Activated CD4-positive, CD25-positive, alpha-beta regulatory T cell treated with anti-CD3 and anti-CD28 coated beads, Interleukin-2, amount 50 U/mL, for 24 hours (primary cell): ENCODE measurements around the gene TAF9B.
"Not testable (repeated sequence)": the region's sequence is repeated elsewhere in the genome, so short reads cannot be mapped to it uniquely, and the experiment has no call there.

Experiments
- ATAC-seq, 2 donors: fragments of 150-1000 bp; cut with Tn5 transposase; one replicate each; pipeline ENCODE4 v1.10.0; 2021; ENCODE audit warnings: mild to moderate bottlenecking in 1 of 2, moderate library complexity in 1 of 2

The TAF9B gene

DNA sequence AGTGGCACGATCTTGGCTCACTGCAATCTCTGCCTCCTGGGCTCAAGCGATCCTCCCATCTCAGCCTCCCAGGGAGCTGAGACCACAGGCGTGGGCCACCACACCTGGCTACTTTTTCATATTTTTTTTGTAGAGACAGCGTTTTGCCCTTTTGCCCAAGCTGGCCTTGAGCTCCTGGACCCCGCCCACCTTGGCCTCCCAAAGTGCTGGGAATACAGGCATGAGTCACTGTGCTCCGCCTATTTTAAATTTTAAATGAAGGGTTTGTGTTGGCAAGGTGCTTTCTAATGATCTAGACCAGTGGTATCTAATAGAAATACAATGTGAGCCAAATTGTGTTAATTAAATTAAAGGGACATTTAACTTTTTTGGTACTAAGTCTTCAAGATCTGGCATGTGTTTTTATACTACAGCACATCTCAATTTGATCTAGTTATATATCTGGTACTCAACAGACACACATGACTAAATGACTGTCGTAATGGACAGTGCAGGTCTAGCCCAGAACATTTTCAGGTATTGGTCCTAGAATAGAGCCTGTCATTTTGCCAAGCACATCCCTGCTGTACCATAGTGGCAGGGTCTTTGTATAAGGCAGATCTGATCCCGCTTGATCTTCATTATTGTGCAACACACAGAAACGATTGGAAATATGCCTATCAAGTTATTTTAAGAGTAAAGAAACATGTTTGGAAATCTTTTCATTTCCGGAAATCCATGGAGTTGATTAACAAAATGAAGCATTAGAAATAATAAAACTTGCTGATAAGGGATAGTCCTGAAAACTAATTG, 28.1 kb downstream of the TAF9B start:
- no peak for ATAC-seq

DNA sequence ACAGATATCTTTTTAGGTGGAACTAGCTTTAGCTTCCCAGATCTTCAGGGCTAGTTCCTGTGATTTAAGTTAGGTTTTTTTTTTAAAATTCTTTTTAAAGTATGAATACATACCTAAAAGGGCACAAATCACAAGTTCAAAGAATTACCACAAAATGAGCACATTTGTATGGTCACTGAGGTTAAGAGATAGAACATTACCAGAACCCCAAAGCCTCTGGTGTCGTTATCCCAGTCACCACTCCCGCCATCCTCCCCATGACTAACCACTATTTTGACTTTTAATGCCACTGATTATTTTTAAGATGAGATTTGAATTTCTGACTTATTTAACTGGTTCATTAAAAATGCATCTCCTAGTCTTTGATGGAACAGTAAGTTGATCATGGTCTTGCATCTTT, 30.0 kb downstream of the TAF9B start:
- ATAC-seq: peak; percentile 67 to 72

- no peak for ATAC-seq
Observed at GRCh38 chrX:78106651-78106986, 32.8 kb downstream of the TAF9B start.

DNA sequence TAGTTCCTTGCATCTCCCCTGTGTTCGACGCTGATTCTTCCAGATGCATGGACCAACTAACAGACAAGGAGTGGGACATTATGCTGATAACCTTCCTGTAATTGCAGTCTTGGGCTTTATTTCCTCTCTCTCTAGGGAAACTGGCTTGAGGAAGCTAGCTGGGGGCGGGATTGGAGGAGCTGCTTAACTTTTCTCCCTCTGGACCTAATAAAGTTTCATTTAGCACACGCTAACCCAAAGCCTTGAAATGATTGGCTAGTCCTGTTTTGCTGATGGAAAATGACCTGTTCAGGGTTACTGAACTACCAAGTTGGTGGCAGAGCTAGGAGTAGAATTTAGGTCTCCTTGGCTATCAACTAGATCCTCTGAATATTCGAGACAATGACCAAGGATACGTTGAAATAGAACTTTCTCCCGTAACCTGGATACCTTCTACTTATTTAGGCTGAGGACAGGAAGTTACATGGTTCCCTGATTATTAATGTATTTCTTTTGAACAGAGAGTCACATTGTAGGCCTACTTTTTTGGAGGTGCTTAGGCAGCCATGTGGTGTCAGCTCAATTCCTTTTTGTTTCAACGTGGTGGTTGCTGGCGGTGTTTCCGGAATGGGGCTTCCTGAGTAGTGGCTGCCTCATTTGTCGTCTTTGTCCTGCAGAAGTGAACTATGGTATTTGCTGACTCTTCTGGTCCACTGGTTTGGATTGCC, 33.4 kb downstream of the TAF9B start:
- no peak for ATAC-seq

- no peak for ATAC-seq
Observed at GRCh38 chrX:78104447-78105176, 34.8 kb downstream of the TAF9B start.

DNA sequence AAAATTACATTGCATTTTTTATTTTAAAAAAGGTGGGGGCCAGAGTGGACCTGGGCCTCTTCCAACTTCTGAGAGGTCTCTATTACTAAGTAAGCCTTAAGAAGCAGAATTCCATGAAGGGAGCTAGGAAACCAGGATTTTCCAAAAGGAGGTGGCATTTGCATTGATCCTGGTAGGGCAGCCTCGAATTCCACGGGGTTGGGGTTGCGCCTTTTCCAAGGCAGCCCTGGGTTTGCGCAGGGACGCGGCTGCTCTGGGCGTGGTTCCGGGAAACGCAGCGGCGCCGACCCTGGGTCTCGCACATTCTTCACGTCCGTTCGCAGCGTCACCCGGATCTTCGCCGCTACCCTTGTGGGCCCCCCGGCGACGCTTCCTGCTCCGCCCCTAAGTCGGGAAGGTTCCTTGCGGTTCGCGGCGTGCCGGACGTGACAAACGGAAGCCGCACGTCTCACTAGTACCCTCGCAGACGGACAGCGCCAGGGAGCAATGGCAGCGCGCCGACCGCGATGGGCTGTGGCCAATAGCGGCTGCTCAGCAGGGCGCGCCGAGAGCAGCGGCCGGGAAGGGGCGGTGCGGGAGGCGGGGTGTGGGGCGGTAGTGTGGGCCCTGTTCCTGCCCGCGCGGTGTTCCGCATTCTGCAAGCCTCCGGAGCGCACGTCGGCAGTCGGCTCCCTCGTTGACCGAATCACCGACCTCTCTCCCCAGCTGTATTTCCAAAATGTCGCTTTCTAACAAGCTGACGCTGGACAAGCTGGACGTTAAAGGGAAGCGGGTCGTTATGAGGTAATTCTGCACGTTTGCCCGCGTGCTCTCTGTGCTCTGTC, 35.6 kb downstream of the TAF9B start, which contains the start of gene PGK1:
PGK1 (plus strand) TSS at position 626 of the 824 bp plus-strand sequence; CDS start at position 719, 93 bp downstream.
- peak; percentile 97 to 98 for ATAC-seq

- ATAC-seq: no peak
Observed at GRCh38 chrX:78103001-78103622, 36.3 kb downstream of the TAF9B start.

- no peak for ATAC-seq
Observed at GRCh38 chrX:78102091-78102490, 37.4 kb downstream of the TAF9B start.

DNA sequence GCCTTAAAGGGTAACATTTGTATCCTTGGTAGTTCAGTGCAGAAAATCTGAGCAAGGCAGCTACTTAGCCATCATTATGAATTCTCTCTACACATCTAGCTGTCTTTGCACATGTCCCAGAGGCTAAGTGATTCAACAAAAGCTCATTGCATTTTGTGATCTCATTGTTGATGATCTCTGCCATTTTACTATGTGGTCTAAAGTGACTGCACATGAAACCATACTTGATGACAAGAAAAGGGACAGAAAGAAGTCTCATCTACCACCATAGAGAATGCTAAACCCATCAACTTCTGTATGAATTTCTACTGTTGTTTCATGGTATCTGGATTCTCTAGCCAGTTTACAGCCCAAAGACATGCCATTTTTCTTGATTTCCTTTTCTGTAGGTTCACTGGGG, 41.3 kb downstream of the TAF9B start:
- ATAC-seq: no peak

DNA sequence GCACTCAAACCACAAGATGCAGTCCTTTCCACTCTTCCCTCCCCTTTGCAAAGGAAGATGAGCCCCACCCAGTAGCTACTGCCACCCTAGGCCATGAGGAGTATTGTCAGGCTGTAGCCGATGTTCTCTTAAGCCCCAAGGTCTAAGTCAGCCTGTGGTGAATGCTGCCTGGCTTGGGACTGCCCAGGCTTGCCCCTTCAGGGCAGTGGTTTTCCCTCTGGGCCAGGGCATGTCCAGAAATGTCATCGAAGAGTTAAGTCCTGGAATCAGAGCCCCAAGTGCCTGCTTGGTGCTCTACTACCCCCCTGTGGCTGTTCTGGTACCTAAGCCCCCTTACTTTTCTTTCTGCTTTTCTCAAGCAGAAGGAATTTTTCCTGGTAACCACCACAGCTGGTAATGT, 47.2 kb downstream of the TAF9B start:
- no peak for ATAC-seq

DNA sequence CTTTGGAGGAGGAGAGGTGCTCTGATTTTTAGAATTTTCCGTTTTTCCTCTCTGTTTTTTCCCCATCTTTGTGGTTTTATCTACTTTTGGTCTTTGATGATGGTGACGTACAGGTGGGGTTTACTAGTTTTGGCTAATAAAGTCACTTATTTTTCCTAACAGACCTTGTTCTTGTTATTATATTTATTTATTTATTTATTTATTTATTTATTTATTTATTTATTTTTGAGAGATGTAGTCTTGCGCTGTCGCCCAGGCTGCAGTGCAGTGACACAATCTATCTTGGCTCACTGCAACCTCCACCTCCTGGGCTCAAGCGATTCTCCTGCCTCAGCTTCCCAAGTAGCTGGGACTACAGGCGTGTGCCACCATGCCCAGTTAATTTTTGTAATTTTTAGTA, 58.0 kb downstream of the TAF9B start:
- ATAC-seq: not testable (repeated sequence)
